Measurements from ENCODE around the gene DCAKD. TPM values are rescaled to one million over a fixed set of nuclear protein-coding genes. Genes with fewer than 3 reads are reported as not detected.

The DCAKD gene
- total RNA-seq, 1 donor from 2014 or later: 39.9 TPM

DNA sequence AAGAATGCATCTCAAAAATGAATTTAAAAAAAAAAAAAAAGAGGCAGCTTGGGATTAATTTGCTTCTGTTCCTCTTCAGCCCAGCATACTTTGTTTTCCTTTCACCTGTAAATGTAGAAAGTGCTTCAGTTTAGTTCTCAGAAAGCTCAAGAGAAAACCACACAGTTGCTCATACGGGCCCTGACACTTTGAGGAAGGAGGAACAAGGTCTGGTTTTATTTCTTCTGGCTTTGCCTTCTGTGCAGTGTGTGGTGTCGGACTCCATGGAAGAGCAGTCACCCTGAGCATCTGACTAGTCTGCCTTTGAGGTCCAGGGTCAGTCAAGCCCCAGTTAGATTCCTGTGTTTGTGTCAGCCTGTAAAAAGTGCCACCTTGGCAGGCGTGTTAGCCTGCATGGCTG, 37.3 kb upstream of the DCAKD start:
- no peaks in the 10 kb centered on the region for H3K36me3 Mint-ChIP-seq (ENCODE audit: unreplicated experiment)
- no peak for DNase-seq
- no peaks in the 10 kb centered on the region for H3K4me1 Mint-ChIP-seq (ENCODE audit: low read depth, unreplicated experiment)
- TF ChIP-seq CTCF (IDR thresholded peaks at IDR 0.05; ENCODE audit: partially characterized antibody, unreplicated experiment): no peak
- H3K27ac Mint-ChIP-seq (ENCODE audit: unreplicated experiment): no peak overlapping the region
- no peaks in the 10 kb centered on the region for H3K9me3 Mint-ChIP-seq (ENCODE audit: unreplicated experiment)
- H3K27me3 Mint-ChIP-seq (ENCODE audit: unreplicated experiment): no peaks in the 10 kb centered on the region
- H3K4me3 Mint-ChIP-seq (ENCODE audit: unreplicated experiment): no peak overlapping the region

DNA sequence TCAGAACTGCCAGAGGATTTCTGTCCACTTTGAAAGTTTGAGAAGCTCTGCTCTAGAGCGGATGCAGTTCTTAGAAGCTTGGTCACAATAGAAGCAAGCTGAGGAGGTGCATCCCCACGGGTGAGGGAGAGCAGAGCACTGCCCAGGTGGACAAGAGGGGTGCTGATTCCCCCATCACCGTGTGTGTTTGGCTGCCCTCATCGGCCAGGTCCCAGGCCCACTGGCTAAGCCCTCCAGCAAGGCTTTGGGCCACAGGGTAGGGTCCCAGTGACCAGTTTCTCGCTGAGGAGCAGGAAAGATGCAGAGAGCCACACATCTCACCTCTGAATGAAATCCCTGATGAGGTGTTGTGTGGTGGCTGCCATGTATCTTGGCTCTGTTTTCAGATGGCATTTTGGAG, 36.5 kb upstream of the DCAKD start:
- Mint-ChIP-seq H3K27ac (ENCODE audit: unreplicated experiment) (no peak overlapping the region), H3K9me3 (ENCODE audit: unreplicated experiment) (no peaks in the 10 kb centered on the region), H3K27me3 (ENCODE audit: unreplicated experiment) (no peaks in the 10 kb centered on the region), H3K36me3 (ENCODE audit: unreplicated experiment) (no peaks in the 10 kb centered on the region), H3K4me3 (ENCODE audit: unreplicated experiment) (no peak overlapping the region), H3K4me1 (ENCODE audit: low read depth, unreplicated experiment) (no peaks in the 10 kb centered on the region)
- no peak for TF ChIP-seq CTCF (IDR thresholded peaks at IDR 0.05; ENCODE audit: partially characterized antibody, unreplicated experiment)
- no peak for DNase-seq

GRCh38 chr17:45087504-45087975, 36.1 kb upstream of the DCAKD start:
- TF ChIP-seq CTCF (IDR thresholded peaks at IDR 0.05; ENCODE audit: partially characterized antibody, unreplicated experiment): no peak
- DNase-seq: no peak
- Mint-ChIP-seq H3K4me3 (ENCODE audit: unreplicated experiment) (no peak overlapping the region), H3K36me3 (ENCODE audit: unreplicated experiment) (no peaks in the 10 kb centered on the region), H3K9me3 (ENCODE audit: unreplicated experiment) (no peaks in the 10 kb centered on the region), H3K27ac (ENCODE audit: unreplicated experiment) (no peak overlapping the region), H3K27me3 (ENCODE audit: unreplicated experiment) (no peaks in the 10 kb centered on the region), H3K4me1 (ENCODE audit: low read depth, unreplicated experiment) (no peaks in the 10 kb centered on the region)

- H3K27ac Mint-ChIP-seq (ENCODE audit: unreplicated experiment): no peak overlapping the region
- no peaks in the 10 kb centered on the region for H3K36me3 Mint-ChIP-seq (ENCODE audit: unreplicated experiment)
- DNase-seq: no peak
- H3K9me3 Mint-ChIP-seq (ENCODE audit: unreplicated experiment): no peaks in the 10 kb centered on the region
- no peak for TF ChIP-seq CTCF (IDR thresholded peaks at IDR 0.05; ENCODE audit: partially characterized antibody, unreplicated experiment)
- no peak overlapping the region for H3K4me3 Mint-ChIP-seq (ENCODE audit: unreplicated experiment)
- H3K4me1 Mint-ChIP-seq (ENCODE audit: low read depth, unreplicated experiment): no peaks in the 10 kb centered on the region
- H3K27me3 Mint-ChIP-seq (ENCODE audit: unreplicated experiment): no peaks in the 10 kb centered on the region
These were observed 35.6 kb upstream of the DCAKD start for GRCh38 chr17:45086865-45087503.

- DNase-seq: no peak
- Mint-ChIP-seq H3K27ac (ENCODE audit: unreplicated experiment) (no peak overlapping the region), H3K4me3 (ENCODE audit: unreplicated experiment) (no peak overlapping the region), H3K36me3 (ENCODE audit: unreplicated experiment) (no peaks in the 10 kb centered on the region), H3K9me3 (ENCODE audit: unreplicated experiment) (no peaks in the 10 kb centered on the region), H3K27me3 (ENCODE audit: unreplicated experiment) (no peaks in the 10 kb centered on the region), H3K4me1 (ENCODE audit: low read depth, unreplicated experiment) (no peaks in the 10 kb centered on the region)
- no peak for TF ChIP-seq CTCF (IDR thresholded peaks at IDR 0.05; ENCODE audit: partially characterized antibody, unreplicated experiment)
These were observed 35.0 kb upstream of the DCAKD start for GRCh38 chr17:45086391-45086790.

Data from glutamatergic neuron (in vitro differentiated cells).